GM19099 (cell line): ENCODE data around the gene TMEM54.

Source experiments
- POLR2A ChIP-seq: IDR thresholded peaks from 3 replicates; pipeline ENCODE4 v1.6.1; 2011; ENCODE audit warnings: low read depth; ENCODE audit not compliant: insufficient read length; ENCODE audit errors: extremely low read depth

The TMEM54 gene

DNA sequence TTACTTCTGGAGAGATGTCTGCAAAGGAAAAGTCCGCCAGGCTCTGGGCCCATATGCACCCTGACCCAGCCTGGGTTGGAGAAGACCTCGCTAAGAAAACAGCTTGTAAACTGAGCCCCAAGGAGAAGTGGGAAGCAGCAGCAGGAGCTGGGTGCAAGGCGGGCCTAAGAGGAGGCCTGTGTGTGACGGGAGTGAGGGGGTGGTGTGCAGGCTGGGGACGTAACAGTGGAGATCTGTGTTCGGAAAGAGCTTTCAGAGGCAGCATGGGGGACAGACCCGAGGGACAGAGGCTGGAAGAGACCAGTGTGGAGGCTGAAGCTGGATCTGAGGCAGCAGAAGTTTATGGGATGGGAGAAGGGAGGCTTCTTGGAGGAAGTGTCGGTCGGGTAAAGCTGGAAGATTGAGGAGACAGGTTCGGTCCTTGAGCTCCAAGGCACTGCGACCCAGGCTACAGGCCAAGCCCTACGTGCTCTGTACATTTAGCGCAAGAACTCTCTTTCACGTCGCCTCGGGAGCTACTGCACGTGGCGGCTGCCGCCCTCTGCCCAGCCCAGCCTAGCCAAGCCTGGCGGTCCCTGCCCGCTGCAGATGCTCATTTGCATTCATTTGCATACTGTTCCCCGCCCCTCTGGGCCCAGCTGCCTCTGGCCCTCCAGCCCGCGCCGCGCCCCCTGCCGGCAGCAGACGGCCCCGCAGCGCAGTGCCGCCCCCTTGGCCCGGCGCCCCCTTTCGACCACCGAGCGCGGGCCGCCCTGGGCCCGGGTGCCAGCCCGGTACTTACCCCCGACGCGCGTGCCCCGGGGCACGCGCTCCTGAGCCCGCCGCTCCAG lies 8.6 kb downstream of the TMEM54 start:
- TF ChIP-seq POLR2A, result no peak

DNA sequence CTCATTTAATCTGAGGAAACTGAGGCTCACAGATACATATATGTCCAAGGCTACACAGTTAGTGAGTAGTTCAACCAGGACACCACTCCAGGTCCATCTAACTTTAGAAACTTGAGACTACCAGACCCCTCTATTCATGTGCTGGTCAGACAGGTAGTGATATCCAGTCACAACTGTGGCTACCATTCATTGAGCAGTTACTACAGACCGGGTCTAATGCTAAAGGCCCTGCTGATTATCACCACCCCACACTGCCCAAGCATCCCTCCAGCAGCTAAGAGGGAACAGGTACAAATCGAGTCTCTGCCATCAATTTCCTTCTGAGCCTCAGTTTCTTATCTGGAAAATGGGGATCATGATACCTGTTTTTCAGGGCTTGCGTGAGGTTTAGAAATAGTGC lies 9.6 kb downstream of the TMEM54 start:
- TF ChIP-seq POLR2A, result no peak

DNA sequence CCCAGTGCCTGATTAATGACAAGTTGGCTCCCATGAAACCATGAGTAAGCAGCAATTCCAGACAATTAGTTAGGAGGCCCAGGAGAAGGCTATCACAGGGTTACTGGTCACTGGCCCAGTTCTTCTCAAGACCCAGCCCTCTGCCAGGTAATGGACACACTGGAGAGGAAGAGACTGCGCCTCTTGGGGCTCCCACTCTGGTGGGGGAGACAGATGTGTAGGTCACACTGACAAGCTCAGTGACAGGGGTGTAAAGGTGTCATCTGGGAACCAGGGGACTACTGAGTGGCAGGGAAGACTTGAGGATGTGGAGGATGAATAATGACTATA lies 10.0 kb downstream of the TMEM54 start:
- no peak for TF ChIP-seq POLR2A

DNA sequence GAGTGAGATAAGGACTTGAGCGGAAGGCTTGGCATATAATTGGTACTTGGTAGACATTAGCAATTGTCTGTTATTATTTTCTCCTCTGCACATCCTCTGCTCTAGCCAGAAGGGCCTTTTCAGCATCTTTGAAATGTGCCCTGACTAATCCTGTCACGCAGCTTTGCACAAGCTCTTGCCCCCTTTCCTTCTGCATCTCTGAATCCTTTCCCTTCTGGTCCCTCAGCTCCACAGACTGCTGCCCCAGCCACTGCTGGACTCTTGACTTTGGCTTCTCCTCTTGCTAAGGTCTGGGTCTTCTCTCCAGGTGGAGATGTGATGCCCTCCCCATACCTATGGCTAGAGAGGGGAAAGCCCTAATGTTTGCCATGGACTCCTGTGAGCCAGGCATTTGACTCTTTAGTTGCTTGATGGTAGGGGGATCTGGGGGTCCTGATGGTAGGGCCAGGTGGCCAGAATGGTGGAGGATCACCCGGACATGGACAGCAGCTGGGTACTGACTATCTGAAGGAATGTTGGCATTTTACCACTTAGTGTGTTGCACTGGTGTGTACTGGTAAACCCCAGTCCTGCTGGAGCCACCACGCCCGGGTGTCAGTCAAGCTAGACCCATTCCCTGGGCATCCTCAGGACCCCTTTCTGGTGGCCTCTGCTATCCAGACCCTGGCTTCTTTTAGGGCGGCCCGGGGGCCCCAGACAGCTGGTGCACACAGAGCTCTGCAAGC lies 10.5 kb downstream of the TMEM54 start:
- TF ChIP-seq POLR2A, result no peak

DNA sequence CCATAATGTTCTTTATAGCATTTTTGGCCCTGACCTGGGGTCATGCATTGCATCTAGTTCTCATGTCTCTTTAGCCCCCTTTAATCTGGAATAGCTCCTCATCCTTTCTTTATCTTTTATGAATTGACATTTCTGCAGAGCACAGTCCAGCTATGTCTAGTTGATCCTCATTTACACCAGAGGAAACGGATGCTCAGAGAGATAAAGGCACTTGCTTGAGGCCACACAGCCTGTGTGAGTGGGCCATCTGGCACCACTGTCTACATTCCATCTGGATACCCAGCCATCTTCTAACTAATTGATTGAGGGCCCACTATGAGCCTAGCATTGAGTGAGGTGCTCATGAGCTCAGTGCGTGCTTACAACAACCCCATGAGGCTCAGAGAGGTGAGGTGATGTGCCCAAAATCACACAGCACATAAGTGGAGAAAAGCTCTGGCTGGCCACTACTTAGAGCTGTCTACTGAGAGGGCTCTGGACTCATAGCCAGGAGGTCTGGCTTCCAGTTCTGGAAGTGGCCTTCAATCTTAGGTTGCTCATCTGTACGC lies 11.4 kb downstream of the TMEM54 start:
- TF ChIP-seq POLR2A, result no peak

DNA sequence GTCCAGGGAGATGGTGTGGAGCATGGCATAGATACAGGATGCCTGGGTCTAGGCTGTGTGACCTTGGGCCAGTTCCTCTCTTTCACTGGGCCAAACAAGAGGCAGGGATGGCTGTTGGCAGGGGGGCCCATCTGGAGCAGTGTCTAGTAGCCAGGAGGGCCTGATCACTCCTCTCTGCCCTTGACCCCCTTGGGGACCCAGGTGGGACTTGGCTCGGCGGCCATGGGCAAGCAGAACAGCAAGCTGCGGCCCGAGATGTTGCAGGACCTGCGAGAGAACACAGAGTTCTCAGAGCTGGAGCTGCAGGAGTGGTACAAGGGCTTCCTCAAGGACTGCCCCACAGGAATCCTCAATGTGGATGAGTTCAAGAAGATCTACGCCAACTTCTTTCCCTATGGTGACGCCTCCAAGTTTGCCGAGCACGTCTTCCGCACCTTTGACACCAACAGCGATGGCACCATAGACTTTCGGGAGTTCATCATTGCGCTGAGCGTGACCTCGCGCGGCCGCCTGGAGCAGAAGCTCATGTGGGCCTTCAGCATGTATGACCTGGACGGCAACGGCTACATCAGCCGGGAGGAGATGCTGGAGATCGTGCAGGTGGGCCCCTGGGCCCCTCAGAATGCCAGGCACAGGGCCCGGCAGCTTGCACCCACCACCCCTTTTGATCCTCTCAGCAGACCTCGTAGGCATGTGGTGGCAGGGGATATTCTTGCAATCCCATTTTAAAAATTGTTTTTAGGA lies 12.3 kb downstream of the TMEM54 start:
- TF ChIP-seq POLR2A, result no peak

DNA sequence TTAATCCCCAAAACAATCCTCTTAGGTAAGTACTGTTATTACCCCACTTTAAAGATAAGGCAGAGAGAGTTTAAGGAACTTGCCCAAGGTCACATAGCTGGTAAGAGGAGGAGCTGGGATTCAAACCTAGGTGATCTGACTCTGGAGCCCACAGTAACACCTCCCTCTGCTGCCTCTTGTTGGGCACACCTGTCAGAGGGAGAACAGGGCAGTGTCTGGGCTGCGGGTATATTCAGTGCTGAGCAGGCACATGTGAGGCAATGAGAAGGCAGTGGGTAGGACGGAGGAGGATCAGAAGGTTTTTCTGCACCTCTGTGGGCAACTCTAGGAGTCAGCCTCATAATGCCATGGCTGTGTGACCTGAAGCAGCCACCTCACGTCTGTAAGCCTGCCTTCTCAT lies 13.1 kb downstream of the TMEM54 start:
- no peak for TF ChIP-seq POLR2A

DNA sequence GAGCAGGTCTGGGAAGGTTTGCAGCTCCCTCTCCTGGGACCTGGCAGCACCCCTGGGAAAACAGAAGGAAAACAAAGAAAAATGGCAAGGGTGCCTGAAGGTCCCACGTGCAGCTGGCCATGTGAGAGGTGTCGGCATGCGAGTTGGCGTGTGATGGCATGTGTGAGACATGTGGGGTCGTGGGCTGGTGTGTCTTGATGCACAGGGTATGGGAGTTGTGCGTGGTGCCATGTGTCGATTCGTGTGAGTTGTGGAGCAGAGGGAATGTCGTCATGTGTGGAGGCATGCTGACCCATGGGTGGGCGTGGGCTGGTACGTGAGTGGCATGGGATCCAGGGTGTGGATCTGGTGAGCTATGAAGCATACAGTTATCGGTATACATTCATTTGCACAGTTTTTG lies 13.6 kb downstream of the TMEM54 start:
- TF ChIP-seq POLR2A, result no peak

DNA sequence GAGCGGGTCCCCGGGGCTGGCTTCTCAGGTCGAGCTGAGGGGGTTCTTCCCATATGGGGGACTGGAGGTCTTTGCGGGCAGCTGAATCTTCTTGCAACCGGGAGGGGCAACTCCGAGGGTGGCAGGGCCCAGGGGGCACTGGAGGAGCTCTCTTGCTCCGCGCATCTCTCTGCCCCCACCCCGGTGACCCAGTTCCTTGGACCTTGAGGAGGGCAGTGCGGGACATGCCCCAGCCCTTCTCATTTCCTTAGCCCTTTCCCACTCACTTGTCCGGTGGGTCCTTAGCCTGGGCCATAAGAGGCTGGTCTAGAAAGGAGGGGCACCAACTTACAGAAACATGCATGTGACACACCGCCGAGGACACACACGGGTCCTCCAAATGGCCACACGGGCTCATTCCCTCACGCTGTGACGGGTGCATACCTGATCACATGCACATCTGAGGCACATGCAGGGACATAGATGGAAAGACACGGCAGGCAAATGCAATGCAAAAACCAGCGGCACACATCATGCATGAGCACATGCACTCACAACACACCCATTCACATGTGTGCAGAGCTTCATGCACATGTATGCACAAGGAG lies 14.3 kb downstream of the TMEM54 start:
- TF ChIP-seq POLR2A, result no peak

DNA sequence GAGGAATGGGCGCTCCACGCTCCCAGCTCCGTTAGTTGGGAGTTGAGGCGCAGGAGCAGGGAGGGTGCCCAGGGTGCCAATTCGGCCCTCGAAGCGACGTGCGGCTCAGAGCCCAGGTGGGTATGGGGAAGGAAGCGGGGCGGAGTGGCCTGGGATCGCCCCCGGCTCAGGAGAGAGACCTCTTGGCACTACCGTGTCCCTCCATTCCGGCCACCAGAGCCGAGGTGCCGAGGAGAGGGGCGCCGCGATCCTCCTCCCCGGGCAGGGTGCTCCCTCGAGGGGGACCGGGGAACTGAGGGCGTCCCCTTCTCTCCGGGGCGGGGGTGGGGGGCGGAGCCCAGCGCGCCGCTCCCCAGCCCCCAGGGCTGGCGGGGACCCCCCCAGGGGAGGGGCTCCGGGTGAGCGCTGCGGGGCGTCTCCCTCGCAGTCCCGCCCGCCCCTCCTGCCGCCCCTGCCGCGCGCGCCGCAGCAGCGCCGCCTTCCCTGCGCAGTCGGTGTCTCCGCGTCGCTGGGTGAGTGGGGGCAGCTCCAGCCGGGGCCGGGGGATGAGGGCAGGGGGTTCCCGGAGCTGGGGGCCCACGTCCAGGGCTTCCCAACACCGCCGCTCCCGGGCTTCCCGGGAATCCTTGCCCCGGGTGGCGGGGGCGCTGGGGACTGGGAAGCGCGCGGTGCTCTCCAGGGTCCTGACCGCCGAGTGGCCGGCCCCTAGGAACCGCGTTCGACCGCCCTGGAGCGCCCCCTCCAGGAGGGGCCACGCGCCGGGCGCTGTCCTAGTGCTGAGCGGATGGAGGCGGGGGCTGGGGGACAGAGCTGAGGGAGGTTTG lies 15.0 kb downstream of the TMEM54 start, which contains the start of gene HPCA:
Gene HPCA, plus strand, starts transcription at position 488 of the 824 bp plus-strand sequence. CDS start 2,408 bp downstream, outside the sequence.
- no peak for TF ChIP-seq POLR2A

DNA sequence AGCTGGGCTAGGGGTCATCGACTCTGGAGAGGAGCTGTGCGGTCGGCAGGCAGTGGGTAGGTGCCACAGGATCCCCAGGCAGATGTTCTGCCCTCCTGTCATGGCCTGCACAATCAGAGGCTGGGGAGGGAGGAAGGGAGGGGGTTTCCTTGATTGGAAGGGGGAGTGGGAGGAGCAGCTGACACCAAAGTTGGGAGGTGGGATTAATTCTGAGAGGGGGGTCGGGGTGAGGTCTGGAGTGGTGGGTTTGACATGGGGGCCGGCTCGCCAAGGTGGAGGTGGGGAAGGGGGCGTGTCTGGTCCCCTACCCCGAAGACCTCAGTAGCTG lies 15.5 kb downstream of the TMEM54 start:
- no peak for TF ChIP-seq POLR2A

DNA sequence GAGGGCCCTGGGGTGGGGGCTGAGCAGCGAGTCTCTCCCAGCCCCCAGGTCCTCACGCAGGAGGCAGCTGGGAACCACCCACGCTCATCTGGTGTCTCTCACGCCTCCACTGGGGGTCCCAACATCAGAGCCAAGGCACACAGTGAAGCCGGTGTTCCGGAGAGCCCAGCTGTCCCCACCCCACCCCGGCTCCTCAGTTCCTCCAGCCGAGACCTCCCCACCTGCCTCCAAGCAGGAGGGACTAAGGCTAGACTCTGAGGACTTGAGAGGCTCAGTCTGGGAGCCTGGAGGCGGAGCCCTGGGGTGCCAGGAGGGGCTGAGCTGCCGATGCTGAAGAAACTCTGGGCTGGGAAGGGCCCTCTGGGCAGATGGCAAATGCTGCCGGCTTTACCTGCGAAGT lies 16.5 kb downstream of the TMEM54 start:
- TF ChIP-seq POLR2A, result no peak

DNA sequence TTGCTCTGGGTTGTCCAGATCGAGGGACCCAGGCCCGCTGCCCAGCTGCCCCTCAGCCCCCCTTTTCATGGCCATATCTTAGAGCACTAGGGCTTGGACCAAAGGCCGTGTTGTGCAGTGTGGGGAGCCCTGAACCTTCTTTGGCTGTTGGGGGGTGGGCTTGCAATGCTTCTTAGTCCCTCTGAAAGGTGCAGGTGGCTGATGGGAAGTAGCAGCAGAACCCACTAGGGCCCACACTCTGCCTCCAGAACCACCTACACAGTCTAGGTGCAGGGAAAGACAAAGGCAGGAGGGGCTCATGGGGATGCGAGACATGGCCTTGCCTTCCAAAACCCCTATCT lies 17.2 kb downstream of the TMEM54 start:
- no peak for TF ChIP-seq POLR2A

DNA sequence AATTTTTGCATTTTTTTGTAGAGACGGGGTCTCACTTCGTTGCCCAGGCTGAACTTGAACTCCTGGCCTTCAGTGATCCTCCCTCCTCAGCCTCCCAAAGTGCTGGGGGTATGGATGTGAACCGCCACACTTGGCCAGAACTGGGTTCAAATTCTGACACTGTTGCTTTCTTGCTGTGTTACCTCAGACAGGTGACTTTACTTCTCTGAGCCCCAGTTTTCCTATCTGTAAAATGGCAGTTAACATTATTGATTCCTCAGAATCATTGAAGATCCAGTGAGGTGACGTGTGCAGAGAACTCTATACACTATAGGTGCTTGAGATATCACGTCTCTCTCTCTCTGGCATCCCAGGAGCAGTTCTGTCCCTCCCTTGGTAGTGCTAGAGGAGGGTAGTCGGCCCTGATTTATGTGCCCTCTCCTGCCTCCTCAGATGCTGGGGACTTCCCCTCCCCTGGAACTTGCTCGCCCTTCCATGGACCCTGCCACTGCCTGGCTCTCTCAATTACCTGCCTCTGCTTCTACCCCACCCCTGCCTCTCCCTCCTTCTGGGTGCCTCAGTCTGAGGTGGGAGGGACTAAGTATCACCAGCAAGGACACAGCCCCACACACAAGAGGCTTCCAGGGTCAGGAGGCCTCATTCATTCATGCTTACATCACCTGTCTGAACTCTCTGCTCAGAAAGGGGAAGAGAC lies 17.7 kb downstream of the TMEM54 start:
- no peak for TF ChIP-seq POLR2A
